Measurements from ENCODE around the gene CARD18. TPM values are rescaled to one million over a fixed set of nuclear protein-coding genes. Genes with fewer than 3 reads are reported as not detected.

CARD18 gene
- total RNA-seq, 2 experiments from 2014 or later, result not detected

- H3K9me3 Mint-ChIP-seq, result no peaks in the 10 kb centered on the region
- no peak overlapping the region for H3K4me3 ChIP-seq (ENCODE audit: low read length)
- ATAC-seq (ENCODE audit: poor library complexity) (no peak), DNase-seq (no peak)
- H3K27me3 ChIP-seq (ENCODE audit: control insufficient read depth in 1 of 2, insufficient read depth in 2 of 2, low read length in 2 of 2), result no peaks in the 10 kb centered on the region
- POLR2A ChIA-PET, result no interaction called here
- H3K4me1 ChIP-seq (ENCODE audit: insufficient read depth, low read length), result no peaks in the 10 kb centered on the region
- CTCF ChIA-PET, result no interaction called here
- no peaks in the 10 kb centered on the region for H3K4me1 Mint-ChIP-seq (ENCODE audit: low read depth)
- H3K27me3 Mint-ChIP-seq, result peaks cover 9% of the 10 kb centered on the region
- no peak overlapping the region for H3K4me3 Mint-ChIP-seq
- H3K9me3 ChIP-seq (ENCODE audit: control insufficient read depth in 1 of 2, insufficient read depth in 1 of 2, low read length in 2 of 2), result no peaks in the 10 kb centered on the region
- H3K27ac ChIP-seq (ENCODE audit: low read depth in 1 of 2, low read length in 2 of 2), result no peak overlapping the region
- intact Hi-C loops (cut with DNase I, micrococcal nuclease), result no loop called here
- H3K27ac Mint-ChIP-seq, result no peak overlapping the region
- H3K36me3 Mint-ChIP-seq (ENCODE audit: low read depth), result no peaks in the 10 kb centered on the region
- H3K36me3 ChIP-seq (ENCODE audit: insufficient read depth, low read length), result no peaks in the 10 kb centered on the region
- TF ChIP-seq CTCF (IDR thresholded peaks at IDR 0.05), result no peak
These were observed 17.2 kb upstream of the CARD18 start for GRCh38 chr11:105156720-105157119.

GRCh38 chr11:105156231-105156630 lies 16.7 kb upstream of the CARD18 start:
- no peak overlapping the region for H3K27ac Mint-ChIP-seq
- Histone ChIP-seq H3K4me1 (ENCODE audit: insufficient read depth, low read length) (no peaks in the 10 kb centered on the region), H3K4me3 (ENCODE audit: low read length) (no peak overlapping the region), H3K27me3 (ENCODE audit: control insufficient read depth in 1 of 2, insufficient read depth in 2 of 2, low read length in 2 of 2) (no peaks in the 10 kb centered on the region), H3K27ac (ENCODE audit: low read depth in 1 of 2, low read length in 2 of 2) (no peak overlapping the region), H3K9me3 (ENCODE audit: control insufficient read depth in 1 of 2, insufficient read depth in 1 of 2, low read length in 2 of 2) (no peaks in the 10 kb centered on the region), H3K36me3 (ENCODE audit: insufficient read depth, low read length) (no peaks in the 10 kb centered on the region)
- no peaks in the 10 kb centered on the region for H3K4me1 Mint-ChIP-seq (ENCODE audit: low read depth)
- TF ChIP-seq CTCF (IDR thresholded peaks at IDR 0.05), result no peak
- ATAC-seq (ENCODE audit: poor library complexity) (no peak), DNase-seq (no peak)
- peaks cover 9% of the 10 kb centered on the region for H3K27me3 Mint-ChIP-seq
- no peaks in the 10 kb centered on the region for H3K36me3 Mint-ChIP-seq (ENCODE audit: low read depth)
- ChIA-PET CTCF (no interaction called here), POLR2A (no interaction called here)
- H3K4me3 Mint-ChIP-seq, result no peak overlapping the region
- intact Hi-C loops (cut with DNase I, micrococcal nuclease), result no loop called here
- H3K9me3 Mint-ChIP-seq, result no peaks in the 10 kb centered on the region

GRCh38 chr11:105155679-105156078 lies 16.1 kb upstream of the CARD18 start:
- H3K9me3 Mint-ChIP-seq, result no peaks in the 10 kb centered on the region
- ATAC-seq (ENCODE audit: poor library complexity) (no peak), DNase-seq (no peak)
- peaks cover 9% of the 10 kb centered on the region for H3K27me3 Mint-ChIP-seq
- Histone ChIP-seq H3K4me3 (ENCODE audit: low read length) (no peak overlapping the region), H3K36me3 (ENCODE audit: insufficient read depth, low read length) (no peaks in the 10 kb centered on the region), H3K9me3 (ENCODE audit: control insufficient read depth in 1 of 2, insufficient read depth in 1 of 2, low read length in 2 of 2) (no peaks in the 10 kb centered on the region), H3K27me3 (ENCODE audit: control insufficient read depth in 1 of 2, insufficient read depth in 2 of 2, low read length in 2 of 2) (no peaks in the 10 kb centered on the region), H3K27ac (ENCODE audit: low read depth in 1 of 2, low read length in 2 of 2) (no peak overlapping the region), H3K4me1 (ENCODE audit: insufficient read depth, low read length) (no peaks in the 10 kb centered on the region)
- H3K27ac Mint-ChIP-seq, result no peak overlapping the region
- ChIA-PET POLR2A (no interaction called here), CTCF (no interaction called here)
- intact Hi-C loops (cut with DNase I, micrococcal nuclease), result no loop called here
- TF ChIP-seq CTCF (IDR thresholded peaks at IDR 0.05), result no peak
- H3K36me3 Mint-ChIP-seq (ENCODE audit: low read depth), result no peaks in the 10 kb centered on the region
- no peaks in the 10 kb centered on the region for H3K4me1 Mint-ChIP-seq (ENCODE audit: low read depth)
- no peak overlapping the region for H3K4me3 Mint-ChIP-seq
